DND-41 (cell line): ENCODE data around the gene LRRN2.
"Not testable (repeated sequence)": the region's sequence is repeated elsewhere in the genome, so short reads cannot be mapped to it uniquely, and the experiment has no call there.

Source experiments
- ATAC-seq: fragments of 200-7000 bp; cut with Tn5 transposase; 3 replicates; pipeline ENCODE4 v1.9.1; 2021; ENCODE audit warnings: low read depth; ENCODE audit not compliant: insufficient read depth
- DNase-seq: peaks from one replicate; pipeline ENCODE4 v3.0.0-alpha.2; 2020
- H2AFZ ChIP-seq: 2 replicates; pipeline ENCODE4 v1.6.0; 2012; ENCODE audit warnings: low read depth, low read length
- H3K27ac ChIP-seq: 2 replicates; pipeline ENCODE4 v1.5.1; 2012; ENCODE audit warnings: low read length, inconsistent platforms
- H3K27me3 ChIP-seq: fragments of 200-600 bp; sonication (generic); 2 replicates; pipeline ENCODE4 v1.6.0; 2012; ENCODE audit warnings: low read length, mild to moderate bottlenecking, inconsistent platforms; ENCODE audit not compliant: insufficient read depth, poor library complexity
- H3K36me3 ChIP-seq: 2 replicates; pipeline ENCODE4 v1.5.1; 2012; ENCODE audit warnings: low read length, inconsistent platforms; ENCODE audit not compliant: insufficient read depth
- H3K4me1 ChIP-seq: 2 replicates; pipeline ENCODE4 v1.5.1; 2012; ENCODE audit warnings: mild to moderate bottlenecking, low read length; ENCODE audit not compliant: insufficient read depth
- H3K4me2 ChIP-seq: 2 replicates; pipeline ENCODE4 v1.6.0; 2012; ENCODE audit warnings: mild to moderate bottlenecking, moderate library complexity, low read length, inconsistent platforms; ENCODE audit not compliant: insufficient read depth
- H3K4me3 ChIP-seq, 2 experiments: fragments of 200-600 bp in 1 of 2; shearing (Covaris generic) in 1 of 2; 2 replicates each; pipeline ENCODE4 v1.5.1; 2012 to 2016; ENCODE audit warnings: inconsistent platforms in 2 of 2, low read length in 2 of 2, mild to moderate bottlenecking in 2 of 2, low read depth in 1 of 2, moderate library complexity in 1 of 2
- H3K79me2 ChIP-seq: 2 replicates; pipeline ENCODE4 v1.6.0; 2012; ENCODE audit warnings: low read length, inconsistent platforms; ENCODE audit not compliant: insufficient read depth
- H3K9ac ChIP-seq: 2 replicates; pipeline ENCODE4 v1.6.0; 2012; ENCODE audit warnings: low read depth, mild to moderate bottlenecking, inconsistent platforms, low read length, moderate library complexity
- H3K9me3 ChIP-seq: 2 replicates; pipeline ENCODE4 v1.5.1; 2012; ENCODE audit warnings: low read length, moderate library complexity, mild to moderate bottlenecking, inconsistent platforms; ENCODE audit not compliant: insufficient read depth, severe bottlenecking
- H4K20me1 ChIP-seq: 2 replicates; pipeline ENCODE4 v1.6.0; 2012; ENCODE audit warnings: low read length; ENCODE audit not compliant: insufficient read depth
- EZH2 ChIP-seq: IDR thresholded peaks from 3 replicates; pipeline ENCODE4 v1.6.1; 2012; ENCODE audit warnings: borderline replicate concordance, low read depth, mild to moderate bottlenecking, moderate library complexity, low read length, inconsistent platforms; ENCODE audit not compliant: severe bottlenecking
- TF ChIP-seq, protein P1 (sequence below): IDR thresholded peaks from 2 replicates; pipeline ENCODE4 v1.5.1; 2012; ENCODE audit warnings: borderline replicate concordance, low read length, moderate library complexity, mild to moderate bottlenecking; ENCODE audit not compliant: poor library complexity, severe bottlenecking; ENCODE audit errors: extremely low read depth

Gene LRRN2

DNA sequence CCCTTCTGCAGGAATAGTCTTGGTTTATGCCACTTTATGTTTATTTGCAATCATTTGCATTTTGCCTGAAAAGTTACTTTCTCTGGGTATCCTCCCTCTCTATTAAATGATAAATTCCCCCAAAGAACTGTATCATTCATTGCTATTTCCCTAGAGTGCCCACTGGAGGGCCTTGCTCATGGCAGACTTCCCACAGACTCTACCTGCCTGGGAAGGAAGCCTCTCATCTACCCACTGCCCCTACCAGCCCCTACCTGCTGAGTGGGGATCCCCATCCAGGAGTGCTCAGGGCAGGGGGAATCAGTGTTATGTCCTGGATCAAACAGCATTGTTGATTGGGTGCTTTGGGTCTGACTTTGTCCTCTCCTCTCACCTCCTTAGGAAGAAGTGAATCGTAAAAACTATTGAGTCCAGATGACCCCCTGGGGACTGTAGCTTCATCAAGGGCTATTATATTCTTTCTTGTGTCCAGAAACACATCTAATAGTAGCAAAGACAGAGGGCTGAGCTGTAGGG is 6.8 kb upstream of the LRRN2 start:
- Histone ChIP-seq H3K4me3 (no peak overlapping the region), H3K36me3 (no peaks in the 10 kb centered on the region), H3K4me1 (no peaks in the 10 kb centered on the region), H3K9ac (no peak overlapping the region), H4K20me1 (no peaks in the 10 kb centered on the region), H3K4me2 (no peak overlapping the region), H3K27ac (no peak overlapping the region), H3K9me3 (no peaks in the 10 kb centered on the region), H3K27me3 (peaks cover 41% of the 10 kb centered on the region), H3K79me2 (no peaks in the 10 kb centered on the region), H2AFZ (no peak overlapping the region)
- ATAC-seq (no peak), DNase-seq (no peak)
- TF ChIP-seq, protein P1, sequence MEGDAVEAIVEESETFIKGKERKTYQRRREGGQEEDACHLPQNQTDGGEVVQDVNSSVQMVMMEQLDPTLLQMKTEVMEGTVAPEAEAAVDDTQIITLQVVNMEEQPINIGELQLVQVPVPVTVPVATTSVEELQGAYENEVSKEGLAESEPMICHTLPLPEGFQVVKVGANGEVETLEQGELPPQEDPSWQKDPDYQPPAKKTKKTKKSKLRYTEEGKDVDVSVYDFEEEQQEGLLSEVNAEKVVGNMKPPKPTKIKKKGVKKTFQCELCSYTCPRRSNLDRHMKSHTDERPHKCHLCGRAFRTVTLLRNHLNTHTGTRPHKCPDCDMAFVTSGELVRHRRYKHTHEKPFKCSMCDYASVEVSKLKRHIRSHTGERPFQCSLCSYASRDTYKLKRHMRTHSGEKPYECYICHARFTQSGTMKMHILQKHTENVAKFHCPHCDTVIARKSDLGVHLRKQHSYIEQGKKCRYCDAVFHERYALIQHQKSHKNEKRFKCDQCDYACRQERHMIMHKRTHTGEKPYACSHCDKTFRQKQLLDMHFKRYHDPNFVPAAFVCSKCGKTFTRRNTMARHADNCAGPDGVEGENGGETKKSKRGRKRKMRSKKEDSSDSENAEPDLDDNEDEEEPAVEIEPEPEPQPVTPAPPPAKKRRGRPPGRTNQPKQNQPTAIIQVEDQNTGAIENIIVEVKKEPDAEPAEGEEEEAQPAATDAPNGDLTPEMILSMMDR, result no peak
- TF ChIP-seq EZH2, result no peak

DNA sequence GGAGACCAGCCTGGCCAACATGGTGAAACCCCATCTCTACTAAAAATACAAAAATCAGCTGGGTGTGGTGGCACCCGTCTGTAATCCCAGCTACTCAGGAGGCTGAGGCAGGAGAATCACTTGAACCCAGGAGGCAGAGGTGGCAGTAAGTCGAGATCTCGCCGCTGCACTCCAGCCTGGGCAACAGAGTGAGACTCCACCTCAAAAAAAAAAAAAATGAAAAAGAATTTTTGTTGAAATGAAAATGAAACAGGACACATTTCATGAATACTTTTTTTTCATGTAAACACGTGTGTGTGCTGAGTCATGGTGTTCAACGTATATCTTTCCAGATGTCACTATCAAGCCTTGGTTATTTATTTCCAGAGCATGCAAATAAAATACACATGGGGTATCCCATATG is 5.8 kb upstream of the LRRN2 start:
- not testable (repeated sequence) for ATAC-seq, H3K36me3 ChIP-seq, H2AFZ ChIP-seq, H4K20me1 ChIP-seq, H3K9ac ChIP-seq, DNase-seq, H3K4me3 ChIP-seq, H3K4me1 ChIP-seq, H3K4me2 ChIP-seq, H3K9me3 ChIP-seq, H3K79me2 ChIP-seq, H3K27ac ChIP-seq
- peaks cover 47% of the 10 kb centered on the region for H3K27me3 ChIP-seq

DNA sequence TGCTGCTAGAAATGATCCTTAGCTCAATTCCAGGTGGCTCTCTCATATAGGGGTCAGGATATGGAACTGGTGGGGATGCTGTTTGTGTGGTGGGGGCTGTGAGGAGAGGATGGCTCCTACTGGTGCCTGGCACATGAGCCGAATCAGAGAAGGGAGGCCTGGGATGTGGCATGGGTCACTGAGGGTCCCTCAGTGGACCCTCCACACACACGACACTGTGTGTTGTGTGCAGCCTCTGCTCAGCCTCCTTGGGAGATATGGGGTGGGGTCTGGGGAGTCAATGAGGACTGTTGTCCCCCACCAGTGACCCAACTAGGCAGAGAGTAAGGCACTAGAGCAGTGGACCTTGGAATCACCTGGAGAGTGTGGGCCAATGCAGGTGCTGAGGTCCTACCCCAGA is 3.2 kb upstream of the LRRN2 start:
- Histone ChIP-seq H3K27me3 (peaks cover 39% of the 10 kb centered on the region), H3K27ac (no peak overlapping the region), H3K4me3 (no peak overlapping the region), H3K79me2 (no peaks in the 10 kb centered on the region), H3K9me3 (no peaks in the 10 kb centered on the region), H2AFZ (no peak overlapping the region), H3K4me1 (no peaks in the 10 kb centered on the region), H4K20me1 (peaks cover 1% of the 10 kb centered on the region; the same call in 1 of the 2 replicates), H3K9ac (no peak overlapping the region), H3K4me2 (no peak overlapping the region), H3K36me3 (no peaks in the 10 kb centered on the region)
- DNase-seq, result no peak
- ATAC-seq, result no peak
- TF ChIP-seq, protein P1, result no peak
- no peak for TF ChIP-seq EZH2

GRCh38 chr1:204688007-204688406 is 2.5 kb upstream of the LRRN2 start:
- ATAC-seq (no peak), DNase-seq (no peak)
- Histone ChIP-seq H2AFZ (no peak overlapping the region), H3K4me1 (no peaks in the 10 kb centered on the region), H3K36me3 (no peaks in the 10 kb centered on the region), H3K4me3 (no peak overlapping the region), H4K20me1 (peaks cover 3% of the 10 kb centered on the region; the same call in 1 of the 2 replicates), H3K27ac (no peak overlapping the region), H3K27me3 (peaks cover 44% of the 10 kb centered on the region), H3K9ac (no peak overlapping the region), H3K4me2 (no peak overlapping the region), H3K9me3 (no peaks in the 10 kb centered on the region), H3K79me2 (no peaks in the 10 kb centered on the region)
- TF ChIP-seq EZH2, result no peak
- TF ChIP-seq, protein P1, result no peak
